ENCODE results near the gene VPS33A. TPM values are rescaled to one million over a fixed set of nuclear protein-coding genes. Genes with fewer than 3 reads are reported as not detected.

VPS33A gene
- total RNA-seq, 1 experiment from 2014 or later: 16.5 TPM

GRCh38 chr12:122201381-122201780 lies 64.9 kb downstream of the VPS33A start:
- intact Hi-C loops (cut with micrococcal nuclease): no loop called here
- Mint-ChIP-seq H3K27ac (ENCODE audit: low read depth, unreplicated experiment) (no peak overlapping the region), H3K36me3 (ENCODE audit: insufficient read depth, unreplicated experiment) (peaks cover 19% of the 10 kb centered on the region), H3K9me3 (ENCODE audit: unreplicated experiment) (no peaks in the 10 kb centered on the region), H3K4me3 (ENCODE audit: unreplicated experiment) (no peak overlapping the region), H3K27me3 (ENCODE audit: insufficient read depth, unreplicated experiment) (no peaks in the 10 kb centered on the region), H3K4me1 (ENCODE audit: insufficient read depth, unreplicated experiment) (peaks cover 13% of the 10 kb centered on the region)
- CTCF ChIA-PET: interaction anchor here (0.6 to 3.1 kb wide), 2 partner anchors 10 to 519 kb away, joined by 3 to 10 read pairs; no protein-coding TSS in a partner anchor
- no TSS peak for BruUV-seq (replicated peaks)
- DNase-seq (ENCODE audit: unreplicated experiment): no peak
- POLR2A ChIA-PET: interaction anchor here (0.7 to 0.9 kb wide), 2 partner anchors 11 to 17 kb away, joined by 3 read pairs; no protein-coding TSS in a partner anchor
- no peak for TF ChIP-seq CTCF (IDR thresholded peaks at IDR 0.05; ENCODE audit: unreplicated experiment)

DNA sequence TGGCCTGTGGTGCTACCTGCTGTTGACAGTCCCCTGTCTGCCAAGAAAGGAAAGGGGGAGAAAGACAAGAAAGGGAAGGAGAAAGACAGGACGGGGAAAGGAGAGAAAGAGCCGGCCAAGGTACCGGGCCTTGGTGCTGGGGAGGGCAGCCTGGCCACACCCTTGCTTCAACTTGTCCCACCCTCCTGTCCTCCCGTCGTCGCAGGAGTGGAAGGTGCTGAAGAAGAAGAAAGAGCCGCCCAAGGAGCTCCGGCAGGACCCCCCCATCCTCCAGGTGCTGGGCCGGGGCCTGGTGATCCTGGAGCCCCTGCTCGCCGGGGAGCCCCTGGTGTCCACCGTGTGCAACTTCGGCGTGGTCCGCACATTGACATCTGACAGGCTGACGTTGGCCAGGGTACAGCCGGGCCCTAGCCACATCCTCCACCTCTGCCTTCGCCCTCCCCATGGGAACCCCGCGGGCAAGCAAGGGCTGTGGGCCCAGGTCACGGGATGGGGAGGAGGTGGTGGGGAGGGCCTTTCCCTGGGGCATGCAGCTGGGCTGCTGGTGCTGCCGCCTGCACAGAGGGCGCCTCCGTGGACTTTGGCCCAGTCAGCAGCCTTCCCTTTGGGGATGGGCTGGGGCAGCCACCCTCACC lies 65.6 kb downstream of the VPS33A start:
- intact Hi-C loops (cut with micrococcal nuclease): no loop called here
- H3K4me1 Mint-ChIP-seq (ENCODE audit: insufficient read depth, unreplicated experiment): peaks cover 13% of the 10 kb centered on the region
- no TSS peak for BruUV-seq (replicated peaks)

GRCh38 chr12:122199484-122200355 lies 66.6 kb downstream of the VPS33A start:
- Mint-ChIP-seq H3K4me3 (ENCODE audit: unreplicated experiment) (no peak overlapping the region), H3K9me3 (ENCODE audit: unreplicated experiment) (peaks cover 7% of the 10 kb centered on the region), H3K27ac (ENCODE audit: low read depth, unreplicated experiment) (no peak overlapping the region), H3K36me3 (ENCODE audit: insufficient read depth, unreplicated experiment) (peaks cover 2% of the 10 kb centered on the region), H3K4me1 (ENCODE audit: insufficient read depth, unreplicated experiment) (peaks cover 7% of the 10 kb centered on the region), H3K27me3 (ENCODE audit: insufficient read depth, unreplicated experiment) (no peaks in the 10 kb centered on the region)
- DNase-seq (ENCODE audit: unreplicated experiment): no peak
- ChIA-PET CTCF (no interaction called here), POLR2A (no interaction called here)
- TF ChIP-seq CTCF (IDR thresholded peaks at IDR 0.05; ENCODE audit: unreplicated experiment): no peak
- BruUV-seq (replicated peaks): no TSS peak
- intact Hi-C loops (cut with micrococcal nuclease): loop anchor here (10.0 kb wide), 1 partner anchor 405 kb away; the partner anchor contains the start of gene RHOF

More for the DNA sequence above, 65.6 kb downstream of the VPS33A start:
- no peaks in the 10 kb centered on the region for H3K27me3 Mint-ChIP-seq (ENCODE audit: insufficient read depth, unreplicated experiment)
- no peak for DNase-seq (ENCODE audit: unreplicated experiment)
- no peak overlapping the region for H3K4me3 Mint-ChIP-seq (ENCODE audit: unreplicated experiment)
- peaks cover 4% of the 10 kb centered on the region for H3K9me3 Mint-ChIP-seq (ENCODE audit: unreplicated experiment)
- ChIA-PET CTCF (interaction anchor here (0.6 to 3.1 kb wide), 2 partner anchors 10 to 518 kb away, joined by 3 to 10 read pairs; no protein-coding TSS in a partner anchor), POLR2A (no interaction called here)
- peaks cover 11% of the 10 kb centered on the region for H3K36me3 Mint-ChIP-seq (ENCODE audit: insufficient read depth, unreplicated experiment)
- TF ChIP-seq CTCF (IDR thresholded peaks at IDR 0.05; ENCODE audit: unreplicated experiment): no peak
- H3K27ac Mint-ChIP-seq (ENCODE audit: low read depth, unreplicated experiment): no peak overlapping the region

DNA sequence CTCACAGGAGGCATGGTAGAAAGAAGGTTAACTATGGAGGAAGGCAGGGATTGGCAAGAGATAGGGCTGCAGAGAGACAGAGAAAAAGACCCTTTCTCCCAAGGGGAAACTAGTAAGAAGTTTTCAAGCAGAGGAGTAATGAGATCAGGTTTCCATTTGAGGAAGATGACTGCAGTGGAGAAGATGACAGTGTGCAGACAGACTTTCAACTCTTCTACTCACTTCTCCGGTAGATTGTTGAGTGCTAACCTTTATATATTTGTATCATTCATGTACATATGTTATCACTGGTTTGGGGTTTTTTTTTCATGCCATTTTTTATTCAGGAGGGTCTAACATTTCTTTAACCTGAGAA lies 68.7 kb downstream of the VPS33A start:
- no peak overlapping the region for H3K27ac Mint-ChIP-seq (ENCODE audit: low read depth, unreplicated experiment)
- BruUV-seq (replicated peaks): no TSS peak
- H3K4me3 Mint-ChIP-seq (ENCODE audit: unreplicated experiment): no peak overlapping the region
- TF ChIP-seq CTCF (IDR thresholded peaks at IDR 0.05; ENCODE audit: unreplicated experiment): no peak
- no peaks in the 10 kb centered on the region for H3K27me3 Mint-ChIP-seq (ENCODE audit: insufficient read depth, unreplicated experiment)
- H3K4me1 Mint-ChIP-seq (ENCODE audit: insufficient read depth, unreplicated experiment): peaks cover 6% of the 10 kb centered on the region
- H3K36me3 Mint-ChIP-seq (ENCODE audit: insufficient read depth, unreplicated experiment): no peaks in the 10 kb centered on the region
- ChIA-PET CTCF (no interaction called here), POLR2A (interaction anchor here (0.6 kb wide), 1 partner anchor 110 kb away, joined by 6 read pairs; no protein-coding TSS in a partner anchor)
- peaks cover 7% of the 10 kb centered on the region for H3K9me3 Mint-ChIP-seq (ENCODE audit: unreplicated experiment)
- DNase-seq (ENCODE audit: unreplicated experiment): no peak
- intact Hi-C loops (cut with micrococcal nuclease): loop anchor here (10.0 kb wide), 1 partner anchor 403 kb away; the partner anchor contains the start of gene RHOF

Data from MCF 10A (cell line).